HG03159 (cell line): ENCODE data around the gene STARD13.
"Not testable (repeated sequence)": the region's sequence is repeated elsewhere in the genome, so short reads cannot be mapped to it uniquely, and the experiment has no call there.

Experiments used
- ATAC-seq: cut with Tn5 transposase; IDR thresholded peaks from one replicate; pipeline ENCODE4 v1.9.1; 2021; ENCODE audit warnings: mild to moderate bottlenecking, moderate library complexity; ENCODE audit not compliant: unreplicated experiment

STARD13 gene

DNA sequence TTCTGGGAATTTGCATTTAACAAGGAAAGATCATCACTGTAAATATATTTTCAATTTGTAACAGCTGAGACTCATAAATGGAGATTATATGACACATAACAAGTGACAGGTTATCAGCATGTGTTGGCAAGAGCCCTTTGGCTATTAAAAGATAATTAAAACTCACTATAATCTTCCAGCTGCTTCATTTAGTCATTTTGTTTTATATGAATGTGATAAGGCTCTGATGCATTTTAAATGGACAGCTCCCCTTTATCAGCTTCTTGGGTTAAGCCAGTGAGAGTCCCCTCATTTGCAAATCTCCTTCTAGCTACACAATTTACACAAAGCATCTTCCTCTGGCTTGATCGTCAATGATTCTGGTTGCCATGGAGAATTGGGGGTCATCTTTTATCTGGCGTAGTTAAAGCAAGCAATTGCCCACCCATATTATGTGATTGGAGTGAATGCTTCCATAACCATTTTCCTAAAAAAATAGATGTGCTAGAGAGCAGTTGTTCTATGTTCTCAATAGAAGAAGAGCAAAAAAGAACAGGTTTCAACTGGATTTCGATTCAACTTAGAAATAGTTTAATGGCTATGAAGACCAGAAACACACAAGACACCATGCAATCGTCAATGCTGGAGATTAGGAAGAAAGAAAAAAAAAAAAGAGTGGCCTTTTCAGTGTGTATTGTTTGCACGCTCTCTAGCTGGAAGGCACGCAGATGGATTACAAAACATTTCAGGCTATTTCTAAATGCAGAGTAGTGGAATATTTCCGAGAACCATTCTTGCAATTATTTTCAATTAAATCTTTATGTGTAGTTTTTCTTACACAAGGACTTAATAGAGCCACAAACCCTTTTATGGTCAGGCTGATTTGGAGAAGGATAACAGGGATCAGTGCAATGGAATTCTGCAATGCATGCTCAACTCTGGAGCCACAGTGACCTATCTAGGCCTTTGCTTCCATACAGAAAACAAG, 27.4 kb downstream of the STARD13 start:
- no peak for ATAC-seq

DNA sequence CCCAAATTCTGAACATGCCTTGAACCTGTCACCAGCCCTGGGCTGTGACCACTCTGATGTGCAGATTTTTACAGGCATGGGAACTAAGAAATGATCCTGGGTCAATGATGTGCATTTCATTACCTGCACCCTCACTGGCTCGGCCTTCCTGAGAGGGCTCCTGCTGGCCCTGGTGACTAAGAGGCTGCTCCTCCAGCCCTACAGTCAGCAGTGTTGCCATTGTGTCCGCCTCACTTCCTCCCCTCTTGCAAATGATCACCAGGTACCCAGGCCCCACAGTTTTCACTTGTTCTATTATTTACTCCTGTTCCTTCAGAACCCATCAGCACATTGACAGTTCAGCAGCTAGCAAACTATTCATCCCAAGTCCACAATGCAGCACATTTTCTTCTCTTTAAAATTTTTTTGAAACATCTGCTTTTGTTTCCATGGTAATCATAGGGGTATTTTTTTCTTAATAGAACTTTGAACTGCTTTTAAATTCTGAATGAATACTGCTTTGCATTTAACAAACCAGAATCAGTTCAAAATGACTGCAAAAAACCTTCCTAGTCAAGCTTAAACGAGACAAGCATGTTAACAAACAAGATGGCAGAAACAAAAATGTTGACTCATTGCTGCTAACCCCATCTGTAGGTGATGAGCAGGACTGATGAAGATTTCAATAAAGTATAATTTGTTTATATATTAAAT, 29.3 kb downstream of the STARD13 start:
- ATAC-seq, result no peak

DNA sequence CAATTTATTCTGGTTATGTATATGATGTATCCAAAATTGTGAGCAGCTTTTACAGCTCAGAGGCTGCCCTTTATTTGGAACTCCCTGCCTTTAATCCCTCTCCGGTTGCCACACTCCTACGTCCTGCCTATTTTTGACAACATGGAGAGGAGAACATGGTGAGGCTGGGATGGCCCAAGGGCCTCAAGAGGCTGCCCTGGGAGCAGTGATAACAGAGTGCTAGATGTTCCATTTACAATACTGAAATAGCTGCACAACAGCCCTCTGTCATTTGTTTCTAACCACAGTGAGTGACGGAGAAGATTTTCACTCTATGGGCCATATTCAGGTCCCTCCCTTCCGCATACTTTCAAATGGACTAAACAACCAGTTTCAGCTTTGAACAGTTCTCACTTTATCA, 33.4 kb downstream of the STARD13 start:
- no peak for ATAC-seq

DNA sequence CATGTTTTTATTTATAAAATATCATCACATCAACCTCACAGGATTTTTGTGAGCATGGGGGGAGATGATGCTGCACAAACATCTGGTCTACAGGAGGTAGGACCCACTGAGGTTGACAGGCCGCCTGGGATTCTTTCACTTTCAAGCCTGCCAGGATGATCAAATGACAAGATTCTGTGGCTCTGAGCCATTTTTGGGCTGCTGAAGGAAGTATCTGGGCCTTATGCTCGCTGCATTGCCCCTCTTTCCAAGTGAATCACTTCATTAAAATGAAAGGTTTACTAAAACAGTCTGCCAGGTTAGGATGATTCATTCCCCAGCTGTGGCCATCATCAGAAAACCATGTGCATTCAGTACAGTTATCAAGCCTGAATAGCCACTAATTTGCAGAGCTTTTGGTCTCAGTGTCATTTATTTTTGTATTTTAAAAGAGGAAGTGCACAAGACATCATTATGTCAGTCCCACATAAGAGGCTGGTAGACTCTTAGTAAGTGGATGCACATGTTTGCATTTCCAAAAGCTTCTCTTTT, 34.4 kb downstream of the STARD13 start:
- peak; percentile 77 for ATAC-seq

DNA sequence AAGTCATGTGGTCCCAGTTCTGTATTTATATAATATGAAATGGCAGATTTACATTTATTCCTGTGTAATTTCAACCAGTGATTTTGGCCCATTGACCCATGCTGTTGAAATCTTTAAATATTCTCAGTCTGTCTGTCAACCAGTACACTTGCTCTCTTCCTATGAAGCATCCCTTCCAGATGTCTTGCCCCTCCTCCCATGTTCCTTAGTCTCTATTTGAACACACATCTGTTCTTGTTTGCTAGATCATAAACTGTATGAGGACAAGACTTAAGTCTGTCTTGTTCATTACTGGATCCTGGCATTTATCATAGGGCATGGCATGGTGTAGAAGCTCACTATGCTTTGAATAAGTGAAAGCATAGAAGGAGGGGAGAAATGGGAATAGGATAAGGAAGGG, 34.9 kb downstream of the STARD13 start:
- ATAC-seq, result no peak

DNA sequence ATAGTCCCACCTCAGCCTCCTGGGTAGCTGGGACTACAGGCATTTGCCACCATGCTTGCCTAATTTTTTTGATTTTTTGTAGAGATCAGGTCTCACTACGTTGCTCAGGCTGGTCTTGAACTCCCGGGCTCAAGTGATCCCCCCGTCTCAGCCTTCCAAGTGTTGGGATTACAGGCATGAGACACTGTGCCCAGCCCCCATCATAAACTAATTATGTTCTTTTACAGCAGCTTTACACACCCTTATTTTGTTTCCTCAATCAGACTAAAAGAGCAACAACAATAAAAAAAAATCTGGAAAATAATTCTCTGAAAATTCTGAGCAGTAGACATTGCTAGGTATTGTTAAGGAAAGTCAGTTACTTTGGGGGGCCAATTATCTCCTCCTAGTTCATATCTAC, 35.7 kb downstream of the STARD13 start:
- ATAC-seq, result no peak

DNA sequence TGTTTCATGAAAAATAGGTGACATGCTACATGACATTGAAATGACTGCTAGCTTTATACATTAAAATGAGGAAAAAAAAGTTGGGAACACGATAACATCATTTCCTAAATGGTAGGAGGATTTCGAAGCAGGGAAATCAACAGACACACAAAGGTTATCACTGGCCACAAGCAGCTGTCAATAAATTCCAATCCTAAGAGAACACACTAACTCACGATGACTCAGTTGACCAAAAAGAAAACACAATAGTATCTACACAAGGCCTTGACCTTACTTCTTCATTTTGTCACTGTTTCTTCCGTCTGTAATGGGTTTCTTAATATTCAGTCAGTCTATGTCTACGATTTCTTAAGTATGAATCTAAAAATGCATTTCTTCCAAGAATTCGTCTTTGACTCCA, 36.5 kb downstream of the STARD13 start:
- no peak for ATAC-seq

DNA sequence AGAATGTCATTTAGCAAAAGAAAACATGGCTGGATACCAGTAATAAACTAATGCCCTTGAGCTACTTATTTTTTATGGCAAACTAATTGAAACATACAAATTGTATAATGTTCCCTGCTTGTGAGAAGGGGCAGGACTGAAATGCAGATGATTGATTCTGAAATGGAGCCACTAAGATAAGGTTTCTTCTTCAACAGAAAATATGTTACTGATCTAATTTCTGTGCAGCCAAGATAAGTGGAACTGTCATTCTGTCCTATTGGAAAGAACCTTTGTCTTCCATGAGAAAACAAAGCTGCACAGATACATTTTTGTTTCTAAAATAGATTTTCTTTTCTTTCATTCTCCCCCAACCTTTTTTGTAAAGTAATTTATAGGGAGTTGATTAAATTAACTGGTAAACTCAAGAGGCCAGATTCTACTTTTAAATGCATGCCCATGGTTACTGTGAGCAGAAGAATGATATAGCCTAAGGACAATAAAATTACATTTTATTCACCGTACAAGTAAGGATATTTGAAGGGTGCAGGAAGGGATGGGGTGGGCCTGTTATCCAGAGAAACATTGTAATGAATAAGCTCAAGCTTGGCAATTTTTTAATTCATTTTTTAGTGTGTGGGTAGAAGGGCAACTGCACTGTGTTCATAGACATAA, 39.9 kb downstream of the STARD13 start:
- no peak for ATAC-seq

DNA sequence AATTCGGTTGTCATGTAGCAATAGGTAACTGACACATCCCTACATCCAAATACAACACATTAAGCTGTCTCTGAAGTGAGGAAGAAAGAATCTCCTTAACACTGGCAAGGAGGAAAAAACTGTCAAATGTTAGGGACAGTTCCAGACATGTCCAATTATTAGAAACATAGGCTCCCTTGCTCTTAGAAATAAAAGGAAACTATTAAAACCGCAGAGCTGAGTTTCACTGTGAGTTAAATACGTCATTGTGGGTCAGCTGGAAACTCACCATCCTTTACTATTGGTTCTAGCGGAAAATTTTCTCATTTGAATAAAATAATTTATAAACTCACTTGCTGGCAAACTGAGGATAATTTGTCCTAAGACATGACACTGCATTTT, 40.7 kb downstream of the STARD13 start:
- ATAC-seq, result no peak

DNA sequence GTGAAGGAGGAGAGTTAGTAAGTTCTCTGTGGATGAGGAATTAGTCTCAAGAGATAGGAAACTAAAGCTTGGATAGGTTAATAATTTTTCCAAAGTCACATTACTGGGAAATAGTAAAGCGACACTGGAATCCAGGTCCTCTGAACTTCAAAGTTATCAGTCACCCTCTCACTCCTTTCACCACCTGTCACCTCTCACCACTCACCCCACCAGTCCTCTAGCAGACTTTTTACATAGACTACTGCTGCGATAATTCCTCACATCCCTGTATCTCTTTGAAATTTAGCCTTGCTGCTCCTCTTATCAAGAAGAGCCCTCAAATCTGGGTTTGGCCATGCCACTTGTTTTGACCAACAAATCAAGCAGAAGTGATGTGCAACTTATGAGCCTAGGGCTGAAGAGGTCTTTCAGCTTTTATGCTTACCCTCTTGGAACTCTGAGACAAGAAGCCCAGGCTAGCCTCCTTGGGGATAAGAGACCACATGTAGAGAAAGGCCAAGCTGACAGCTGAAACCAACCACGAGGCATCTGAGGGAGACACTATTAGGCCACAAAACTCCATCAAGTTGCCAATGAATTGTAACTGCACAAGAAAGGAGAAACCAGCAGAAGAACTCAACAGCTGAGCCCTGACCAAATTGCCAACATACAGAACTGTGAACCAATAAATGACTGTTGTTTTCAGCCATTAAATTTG, 41.2 kb downstream of the STARD13 start:
- ATAC-seq, result no peak

DNA sequence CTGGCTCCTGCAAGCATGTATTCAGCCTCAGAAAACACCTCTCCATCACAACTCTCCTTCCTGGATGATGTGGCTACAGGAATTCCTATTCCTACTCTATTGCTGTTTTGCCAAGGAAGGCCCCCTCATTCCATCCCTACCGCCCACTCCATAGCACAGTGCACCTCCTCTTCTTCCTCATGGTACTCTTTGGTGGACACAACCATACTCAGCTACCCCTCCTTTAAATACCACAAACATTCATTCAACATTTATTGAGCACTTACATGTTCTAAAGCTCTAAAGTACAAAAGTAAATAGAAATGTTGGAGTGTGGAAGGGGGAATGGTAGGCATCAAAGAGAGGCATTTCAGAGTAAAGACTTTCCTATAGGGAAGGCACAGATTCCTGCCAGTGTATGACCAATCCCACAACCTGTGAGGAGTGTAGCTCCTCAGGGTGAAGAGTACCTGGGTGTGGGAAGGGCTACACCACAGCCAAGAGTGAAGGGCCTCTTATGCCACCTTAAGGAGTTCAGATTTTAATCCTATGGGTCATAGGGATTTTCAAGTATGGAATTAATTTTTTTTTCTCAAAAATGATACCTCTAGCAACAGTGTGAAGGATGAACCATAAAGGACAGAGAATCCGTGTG, 42.5 kb downstream of the STARD13 start:
- no peak for ATAC-seq

DNA sequence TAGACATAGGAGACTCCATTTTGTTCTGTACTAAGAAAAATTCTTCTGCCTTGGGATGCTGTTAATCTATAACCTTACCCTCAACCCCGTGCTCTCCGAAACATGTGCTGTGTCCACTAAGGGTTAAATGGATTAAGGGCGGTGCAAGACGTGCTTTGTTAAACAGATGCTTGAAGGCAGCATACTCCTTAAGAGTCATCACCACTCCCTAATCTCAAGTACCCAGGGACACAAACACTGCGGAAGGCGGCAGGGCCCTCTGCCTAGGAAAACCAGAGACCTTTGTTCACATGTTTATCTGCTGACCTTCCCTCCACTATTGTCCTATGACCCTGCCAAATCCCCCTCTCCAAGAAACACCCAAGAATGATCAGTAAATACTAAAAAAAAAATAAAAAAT, 43.2 kb downstream of the STARD13 start:
- ATAC-seq, result not testable (repeated sequence)

DNA sequence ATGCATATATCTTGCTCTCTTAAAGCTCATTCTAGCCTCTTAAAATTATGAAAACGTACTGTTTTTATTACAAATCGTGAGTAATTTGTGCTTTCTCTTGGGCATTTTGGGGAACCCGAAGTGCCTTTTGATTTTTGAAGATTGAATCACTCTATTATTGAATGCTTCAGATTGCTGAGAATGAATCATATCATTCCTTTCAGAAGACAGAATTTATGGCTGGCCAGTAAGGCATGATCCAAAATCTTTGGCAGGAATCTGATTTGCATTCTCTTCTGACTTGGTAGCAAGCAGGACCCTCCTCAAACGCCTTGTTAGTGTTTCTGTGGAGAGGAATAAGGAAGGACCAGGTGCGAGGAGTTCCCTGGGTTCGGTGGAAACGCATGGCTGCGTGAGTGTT, 49.5 kb downstream of the STARD13 start:
- no peak for ATAC-seq

DNA sequence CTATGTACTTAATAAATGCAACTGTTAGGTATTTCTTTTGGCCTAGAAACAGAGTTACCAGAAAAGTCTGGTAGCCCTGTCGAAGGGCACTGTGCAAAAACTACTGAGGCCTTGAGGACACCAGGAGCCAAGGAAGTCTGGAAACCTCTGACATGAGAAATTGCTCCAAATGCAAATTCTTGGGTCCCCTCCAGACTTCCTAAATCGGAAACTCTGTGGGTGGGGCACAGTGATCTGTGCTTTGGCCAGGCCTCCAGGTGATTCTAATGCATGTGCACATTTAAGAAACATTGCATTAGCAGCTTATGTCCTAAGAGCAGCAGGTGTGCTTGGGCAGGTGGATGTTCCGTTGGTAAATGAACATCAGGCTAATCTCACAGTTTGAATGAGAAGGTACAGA, 50.0 kb downstream of the STARD13 start:
- no peak for ATAC-seq

DNA sequence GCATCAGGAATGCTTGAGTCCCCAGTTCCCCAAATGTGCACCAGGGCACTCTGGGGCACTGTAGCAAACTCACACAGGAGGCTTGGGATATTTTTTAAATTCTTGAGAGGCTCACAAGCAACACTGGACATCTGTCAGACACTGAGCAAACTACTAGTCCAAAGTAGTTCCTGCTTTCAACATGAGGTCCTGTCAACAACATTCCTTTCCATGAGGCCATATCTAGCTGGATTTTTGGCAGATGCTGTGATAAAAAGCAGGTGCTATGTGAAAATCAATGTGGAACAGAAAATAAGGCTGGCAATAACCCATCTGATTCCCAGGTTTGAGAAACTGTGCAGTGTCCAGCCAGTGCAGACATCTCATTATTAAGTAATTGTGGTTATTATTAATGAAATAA, 50.5 kb downstream of the STARD13 start:
- no peak for ATAC-seq

DNA sequence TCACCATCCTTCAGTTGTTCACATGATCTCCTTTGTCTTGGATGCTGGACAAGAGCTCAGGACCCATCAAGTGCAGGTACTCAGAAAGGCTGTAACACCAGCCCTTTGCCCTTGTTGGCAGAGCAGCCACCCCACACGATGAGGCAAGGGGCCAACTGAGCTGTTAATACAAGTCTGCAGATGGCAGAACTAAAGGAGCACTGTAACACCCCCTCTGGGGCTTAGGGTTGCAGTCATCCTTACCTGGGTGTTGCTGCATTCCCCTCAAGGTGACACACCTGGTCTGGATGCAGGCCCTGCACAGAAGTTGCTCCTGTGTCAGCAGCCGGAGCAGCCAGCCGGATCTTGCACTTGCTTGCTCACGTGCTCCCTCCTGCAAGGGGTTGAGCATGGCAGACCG, 52.0 kb downstream of the STARD13 start:
- no peak for ATAC-seq

DNA sequence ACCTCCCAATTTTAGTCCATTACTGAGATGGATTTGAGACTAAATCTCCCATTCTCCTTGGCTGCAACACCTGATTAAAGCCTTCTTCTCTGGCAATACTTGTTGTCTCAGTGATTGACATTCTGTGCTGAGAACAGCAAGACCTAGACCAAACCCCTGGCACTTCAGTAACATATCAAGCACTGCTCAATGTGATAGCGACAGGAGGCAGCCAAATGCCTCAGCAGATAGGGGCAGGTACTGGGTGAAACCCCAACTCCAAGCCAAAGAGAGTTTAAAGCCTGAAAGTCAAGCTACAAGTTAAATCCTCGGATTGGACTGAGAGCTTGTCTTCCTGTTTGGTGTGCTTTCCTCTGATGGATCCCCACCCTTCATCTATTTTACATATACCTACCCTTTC, 52.7 kb downstream of the STARD13 start:
- no peak for ATAC-seq

DNA sequence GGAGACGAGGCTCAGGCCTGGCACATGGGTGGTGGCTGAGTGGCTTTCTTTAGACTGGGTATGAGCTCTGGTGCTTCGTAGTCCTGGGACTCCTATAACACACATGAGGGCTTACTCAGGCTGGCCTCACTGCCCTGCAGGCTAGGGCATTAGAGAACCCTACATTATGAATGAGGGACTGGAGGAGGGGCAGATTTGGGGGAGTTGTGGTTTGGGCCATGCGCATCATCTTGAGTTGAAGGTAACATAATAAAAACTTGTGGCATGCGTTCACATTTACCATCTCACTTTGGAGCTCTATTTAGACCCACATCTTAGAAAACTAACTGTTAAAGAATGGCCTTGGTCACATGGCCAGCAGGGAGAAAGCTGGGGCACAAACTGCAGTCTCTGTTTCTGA, 54.2 kb downstream of the STARD13 start:
- ATAC-seq, result no peak

DNA sequence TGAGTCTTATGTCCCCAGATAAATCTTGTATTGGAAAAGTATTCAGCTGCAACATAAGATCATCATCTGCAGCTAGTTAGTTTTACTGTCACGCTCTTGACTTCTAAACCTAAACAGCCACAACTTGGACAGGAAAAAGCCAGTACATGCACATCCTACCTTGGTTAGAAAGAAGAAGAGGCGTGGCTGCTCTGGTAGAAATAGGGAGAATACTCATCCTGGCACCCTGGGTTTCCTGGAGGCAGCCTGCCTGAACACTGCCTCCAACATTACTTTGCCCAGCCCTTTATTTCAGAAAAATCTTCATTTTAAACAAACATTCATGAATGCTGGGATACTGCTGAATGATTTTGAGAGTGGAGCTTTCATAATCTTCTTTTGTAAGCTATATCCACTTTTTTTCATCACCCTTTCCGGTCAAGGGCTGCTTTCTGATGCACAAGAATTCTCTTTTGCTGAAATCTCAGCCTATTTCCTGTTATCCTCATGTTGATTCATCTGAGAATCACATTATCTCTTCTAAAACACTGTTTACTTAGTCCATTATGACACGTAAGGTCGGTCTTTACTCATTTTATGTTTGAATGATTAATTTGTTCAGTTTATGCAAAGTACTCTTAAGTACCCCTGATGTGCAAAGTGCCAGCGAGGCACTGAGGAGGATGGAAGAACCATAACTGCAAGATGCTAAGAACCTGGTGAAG, 55.2 kb downstream of the STARD13 start:
- no peak for ATAC-seq
